ENCODE data around the gene KCNMB2.

- no peak for TF ChIP-seq ZNF274 (IDR thresholded peaks at IDR 0.05; ENCODE audit: low read depth, low read length)
- no peak for TF ChIP-seq SUZ12 (IDR thresholded peaks at IDR 0.05; ENCODE audit: extremely low read depth, insufficient read depth, insufficient read length)
- no peak for TF ChIP-seq YY1 (IDR thresholded peaks at IDR 0.05; ENCODE audit: insufficient read depth, insufficient read length)
Measured at GRCh38 chr3:178806651-178807050, 270.4 kb downstream of the KCNMB2 start.

Data from NT2/D1 (cell line).